Measurements from ENCODE around the gene NTRK1.
"Not testable (repeated sequence)": the region's sequence is repeated elsewhere in the genome, so short reads cannot be mapped to it uniquely, and the experiment has no call there.

The NTRK1 gene

GRCh38 chr1:156911577-156912298 lies 51.1 kb downstream of the NTRK1 start:
- no peak for DNase-seq (ENCODE audit: low read depth in 4 of 4, low spot score in 1 of 4)

DNA sequence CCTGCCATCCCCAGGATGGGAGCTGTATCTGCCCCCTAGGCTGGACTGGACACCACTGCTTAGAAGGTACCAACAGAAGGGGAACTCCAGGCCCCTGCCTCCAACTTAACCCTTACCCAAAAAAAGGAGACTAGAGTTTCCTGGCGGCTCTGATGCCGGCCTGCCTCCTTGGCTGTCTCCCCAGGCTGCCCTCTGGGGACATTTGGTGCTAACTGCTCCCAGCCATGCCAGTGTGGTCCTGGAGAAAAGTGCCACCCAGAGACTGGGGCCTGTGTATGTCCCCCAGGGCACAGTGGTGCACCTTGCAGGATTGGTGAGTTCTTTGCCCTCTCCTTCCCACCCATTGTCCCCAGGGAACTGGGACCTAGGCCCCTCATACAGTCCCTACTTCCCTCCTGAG lies 51.6 kb downstream of the NTRK1 start:
- no peak for DNase-seq (ENCODE audit: low read depth in 4 of 4, low spot score in 1 of 4)

- DNase-seq (ENCODE audit: low read depth in 4 of 4, low spot score in 1 of 4), result no peak
Observed at GRCh38 chr1:156912861-156913808, 52.5 kb downstream of the NTRK1 start.

GRCh38 chr1:156913809-156914387 lies 53.2 kb downstream of the NTRK1 start:
- no peak for DNase-seq (ENCODE audit: low read depth in 4 of 4, low spot score in 1 of 4)

DNA sequence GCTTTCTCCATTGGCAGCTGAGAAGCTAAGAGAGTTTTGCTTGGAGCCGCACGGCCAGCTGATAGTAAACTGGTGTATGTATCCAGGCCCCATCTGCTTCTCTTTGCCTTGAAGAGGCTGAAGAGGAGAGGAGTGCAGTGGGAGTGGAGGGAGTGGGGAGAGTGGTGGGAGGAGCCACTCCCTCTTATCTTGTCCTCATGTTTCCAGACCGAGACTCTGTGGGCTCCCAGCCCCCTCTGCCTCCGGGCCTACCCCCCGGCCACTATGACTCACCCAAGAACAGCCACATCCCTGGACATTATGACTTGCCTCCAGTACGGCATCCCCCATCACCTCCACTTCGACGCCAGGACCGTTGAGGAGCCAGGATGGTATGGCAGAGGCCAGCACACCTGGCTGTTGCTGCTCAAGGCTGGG lies 53.8 kb downstream of the NTRK1 start:
- DNase-seq (ENCODE audit: low read depth in 4 of 4, low spot score in 1 of 4), result no peak

GRCh38 chr1:156920233-156921052 lies 59.8 kb downstream of the NTRK1 start, which contains the start of gene LRRC71:
LRRC71 (plus strand) TSS chr1:156920632; CDS start chr1:156920804, 172 bp downstream.
- DNase-seq (ENCODE audit: low read depth in 4 of 4, low spot score in 1 of 4), result peak; percentile 20 to 66 (median 60)

DNA sequence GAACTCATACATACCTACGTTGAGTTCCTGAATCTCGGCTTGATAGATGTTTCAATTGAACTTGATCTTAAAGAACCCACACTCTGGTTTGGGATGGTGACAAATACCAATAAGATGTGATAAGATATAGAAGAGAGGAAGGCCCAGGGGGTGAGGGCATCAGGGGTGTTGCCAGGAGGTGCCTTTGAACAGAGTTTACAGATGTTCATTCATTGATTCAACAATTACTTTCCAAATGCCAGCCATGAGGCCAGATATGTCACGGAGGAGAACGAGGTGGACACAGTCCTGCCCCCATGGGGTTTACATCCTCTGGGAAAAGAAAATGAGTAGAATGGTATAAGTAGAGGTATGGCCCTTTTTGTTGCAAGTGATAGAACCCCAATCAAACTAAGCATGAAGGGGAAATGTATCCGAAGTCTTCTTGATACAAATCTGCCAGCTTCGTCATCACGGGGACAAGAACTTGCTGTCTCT lies 60.4 kb downstream of the NTRK1 start:
- no peak for DNase-seq (ENCODE audit: low read depth in 4 of 4, low spot score in 1 of 4)

DNA sequence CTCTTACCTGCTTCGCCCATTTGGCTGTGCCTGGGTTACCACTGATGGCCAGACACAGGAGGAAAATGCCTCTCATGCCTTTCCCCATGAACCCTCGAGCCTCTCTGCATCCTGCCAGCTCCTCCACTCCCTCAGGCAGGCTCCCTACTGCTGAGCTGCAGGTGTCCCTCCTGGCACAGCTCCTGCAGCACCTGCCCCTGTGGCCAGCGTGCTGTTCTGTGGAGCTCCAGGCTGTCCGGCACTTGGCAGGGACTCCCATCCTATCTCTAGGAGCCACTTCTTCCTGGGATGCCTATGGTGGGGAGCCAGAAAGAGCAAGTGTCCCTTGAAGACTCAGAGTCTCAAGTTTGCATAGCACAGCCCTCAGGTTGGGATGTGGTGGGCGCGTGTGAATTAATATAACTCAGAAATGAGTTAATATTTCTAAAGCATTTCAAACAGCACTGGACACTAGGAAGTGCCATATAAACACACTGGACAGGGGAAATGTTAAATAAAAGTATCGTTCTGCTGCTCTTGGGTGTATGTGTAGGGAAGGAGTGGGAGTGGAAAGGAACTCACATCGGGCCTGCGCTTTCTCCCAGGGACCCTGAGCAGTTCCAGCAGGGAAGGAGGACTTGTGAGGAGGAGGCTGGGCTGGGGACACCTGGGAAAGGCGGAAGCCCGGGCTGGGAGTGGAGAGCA lies 62.5 kb downstream of the NTRK1 start:
- DNase-seq (ENCODE audit: low read depth in 4 of 4, low spot score in 1 of 4), result no peak

DNA sequence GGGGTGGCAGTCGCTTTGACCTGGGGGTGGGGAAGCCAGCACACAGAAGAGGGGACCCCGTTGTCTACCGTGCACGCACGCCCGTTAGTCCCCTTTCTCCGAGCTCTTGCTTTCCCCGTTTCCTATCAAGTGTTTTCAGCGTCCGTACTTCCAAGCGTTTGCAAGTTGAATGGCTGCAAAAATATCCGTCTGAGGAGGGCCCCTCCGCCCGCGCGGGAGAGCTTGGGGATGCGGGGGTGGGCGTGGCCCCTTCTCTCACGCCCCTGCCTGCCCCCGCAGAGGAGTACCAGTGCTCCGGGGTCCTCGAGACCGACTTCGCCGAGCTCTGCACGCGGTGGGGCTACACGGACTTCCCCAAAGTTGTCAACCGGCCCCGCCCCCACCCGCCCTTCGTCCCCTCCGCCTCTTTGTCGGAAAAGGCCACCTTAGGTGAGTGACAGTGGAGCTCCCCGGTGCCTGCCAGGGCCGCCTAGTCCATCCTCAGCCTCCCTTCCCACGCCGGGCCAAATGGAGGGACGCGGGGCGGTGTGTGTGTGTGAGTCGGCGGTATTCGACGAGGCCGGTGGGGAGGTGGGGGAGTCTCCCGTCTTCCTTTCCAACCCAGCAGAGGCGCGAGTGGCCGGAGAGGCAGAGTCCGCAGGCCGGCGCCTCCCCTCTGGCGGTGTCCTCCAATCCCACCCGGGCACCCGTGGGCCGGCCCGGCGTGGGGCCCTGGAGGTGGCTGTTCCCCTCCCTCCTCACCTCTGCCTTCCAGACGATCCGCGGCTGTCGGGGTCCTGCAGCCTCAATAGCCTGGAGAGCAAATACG lies 63.2 kb downstream of the NTRK1 start:
- no peak for DNase-seq (ENCODE audit: low read depth in 4 of 4, low spot score in 1 of 4)

GRCh38 chr1:156924478-156925153 lies 64.0 kb downstream of the NTRK1 start:
- no peak for DNase-seq (ENCODE audit: low read depth in 4 of 4, low spot score in 1 of 4)

- DNase-seq (ENCODE audit: low read depth in 4 of 4, low spot score in 1 of 4), result no peak
Observed at GRCh38 chr1:156925154-156926010, 64.7 kb downstream of the NTRK1 start.

GRCh38 chr1:156926175-156926574 lies 65.5 kb downstream of the NTRK1 start:
- peak in 1 of 4 experiments; percentile 32 for DNase-seq (ENCODE audit: low read depth in 4 of 4, low spot score in 1 of 4)

- DNase-seq (ENCODE audit: low read depth in 4 of 4, low spot score in 1 of 4), result not testable (repeated sequence)
Observed at GRCh38 chr1:156926695-156927094, 66.0 kb downstream of the NTRK1 start.

GRCh38 chr1:156927215-156928042 lies 66.8 kb downstream of the NTRK1 start:
- peak in 3 of 4 experiments; percentile 28 to 64 (median 63) for DNase-seq (ENCODE audit: low read depth in 4 of 4, low spot score in 1 of 4)

DNA sequence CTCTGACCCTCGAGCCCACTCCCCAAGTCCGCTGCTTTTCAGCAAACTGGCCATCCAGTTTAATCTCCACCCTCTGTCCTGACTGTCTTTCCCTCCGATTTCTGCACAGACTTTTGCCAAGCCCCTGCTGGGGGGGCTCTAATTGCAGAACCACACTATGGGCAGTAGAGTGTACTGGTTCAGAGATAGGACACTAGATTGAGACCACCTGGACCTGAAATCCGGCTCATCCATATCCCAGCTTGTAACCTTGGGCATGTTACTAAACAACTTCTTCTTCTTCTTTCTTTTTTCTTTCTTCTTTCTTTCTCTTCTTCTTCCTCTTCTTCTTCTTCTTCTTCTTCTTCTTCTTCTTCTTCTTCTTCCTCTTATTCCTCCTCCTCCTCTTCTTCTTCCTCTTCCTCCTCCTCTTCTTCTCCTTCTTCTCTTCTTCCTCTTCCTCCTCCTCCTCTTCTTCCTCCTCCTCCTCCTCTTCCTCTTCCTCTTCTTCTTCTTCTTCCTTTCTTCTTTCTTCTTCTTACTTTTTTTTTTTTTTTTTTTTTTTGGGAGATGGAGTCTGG lies 67.5 kb downstream of the NTRK1 start:
- no peak for DNase-seq (ENCODE audit: low read depth in 4 of 4, low spot score in 1 of 4)

DNA sequence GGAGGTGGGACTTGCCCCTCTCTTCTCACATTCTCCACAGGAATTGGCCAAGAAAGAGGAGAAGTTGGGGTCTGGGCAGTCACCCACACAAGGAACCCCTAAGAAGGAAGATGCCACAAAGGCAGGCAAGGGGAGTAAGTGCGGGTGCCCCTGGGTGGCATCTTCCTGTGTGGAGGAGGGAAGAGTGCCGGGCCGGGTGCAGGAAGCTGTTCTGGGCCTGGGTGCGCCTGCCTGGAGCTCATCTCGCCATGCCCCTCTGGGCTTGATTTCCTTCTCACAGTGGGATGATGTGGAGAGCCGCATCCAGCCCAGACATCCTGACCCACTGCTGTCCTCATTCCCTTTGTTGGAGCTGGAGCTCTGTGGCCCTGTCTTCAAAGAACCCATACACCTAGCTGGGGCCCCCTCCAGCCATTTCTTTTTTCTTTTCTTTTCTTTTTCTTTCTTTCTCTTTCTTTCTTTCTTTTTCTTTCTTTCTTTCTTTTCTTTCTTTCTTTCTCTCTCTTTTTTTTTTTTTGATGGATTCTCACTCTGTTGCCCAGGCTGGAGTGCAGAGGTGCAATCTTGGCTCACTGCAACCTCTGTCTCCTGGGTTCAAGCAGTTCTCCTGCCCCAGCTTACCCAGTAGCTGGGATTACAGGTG lies 69.1 kb downstream of the NTRK1 start:
- no peak for DNase-seq (ENCODE audit: low read depth in 4 of 4, low spot score in 1 of 4)
